ENCODE results near the gene FBXW4.

The FBXW4 gene

DNA sequence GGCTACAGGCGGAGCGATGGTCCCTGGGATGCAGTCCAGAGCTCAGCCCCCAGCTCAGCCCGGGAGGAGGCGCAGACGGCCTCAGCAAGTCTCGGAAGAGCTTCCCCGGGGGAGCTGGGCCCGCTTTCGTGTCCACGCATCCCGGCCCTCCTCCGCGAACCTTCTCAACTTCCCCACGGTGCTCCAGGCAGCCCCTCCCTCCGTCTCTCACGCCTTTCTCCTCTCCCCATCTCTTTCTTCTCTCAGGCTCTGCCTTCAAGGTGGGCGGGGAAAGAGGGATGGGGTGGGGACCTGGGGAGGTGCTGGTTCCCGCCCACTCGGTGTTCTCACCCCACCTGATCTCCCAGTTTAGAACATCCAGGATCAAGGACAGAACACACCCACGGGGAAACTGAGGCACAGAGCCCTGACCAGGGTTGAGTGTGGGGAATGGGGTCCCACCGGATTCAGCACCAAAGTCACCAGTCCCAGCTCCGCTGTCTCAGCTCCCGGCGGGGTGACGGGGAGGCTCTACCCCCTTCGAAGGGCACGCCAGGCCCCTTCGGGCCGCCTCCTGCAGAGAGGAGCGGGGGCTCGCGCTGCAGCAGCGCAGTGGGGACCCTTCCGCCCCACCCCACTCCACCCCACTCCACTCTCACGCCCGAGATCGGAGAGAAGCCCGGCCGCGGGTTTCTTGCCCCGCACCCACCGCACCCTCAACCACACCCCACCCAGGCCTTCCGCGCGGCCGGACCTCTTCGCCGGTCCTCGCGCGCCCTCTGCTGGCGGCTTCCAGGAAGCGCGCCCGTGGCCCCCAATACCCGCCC lies 125.1 kb downstream of the FBXW4 start:
- Histone ChIP-seq H3K36me3 (ENCODE audit: insufficient read depth, low read length) (no peaks in the 10 kb centered on the region), H3K9ac (ENCODE audit: insufficient read length) (peak overlapping the region; percentile 23), H3K9me3 (ENCODE audit: low read depth, low read length) (no peaks in the 10 kb centered on the region), H3K27ac (no peak overlapping the region), H3K4me3 (peak overlapping the region; percentile 76)
- no peak for DNase-seq (ENCODE audit: low read depth, low spot score)
- TF ChIP-seq EZH2 (IDR thresholded peaks at IDR 0.05) (no peak), FOXP2 (optimal IDR thresholded peaks at IDR 0.05; ENCODE audit: control extremely low read depth, extremely low read length, insufficient read depth) (no peak), POLR2AphosphoS5 (IDR thresholded peaks at IDR 0.05; ENCODE audit: borderline replicate concordance, low read depth, low read length) (no peak)

DNA sequence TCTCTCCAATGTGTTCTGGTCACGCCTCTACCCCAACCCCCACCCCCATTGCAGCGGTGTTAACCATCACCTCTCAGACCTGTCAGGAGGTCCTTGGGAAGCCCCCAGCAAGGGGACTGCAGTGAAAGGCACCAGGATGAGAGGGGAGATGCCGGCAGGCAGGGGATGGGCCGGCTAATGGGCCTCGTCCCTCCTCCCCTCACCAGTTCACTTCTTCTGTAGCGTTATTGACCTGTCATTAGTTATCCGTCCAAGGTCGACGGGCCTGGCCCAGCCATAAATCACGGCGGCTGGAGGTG lies 125.7 kb downstream of the FBXW4 start:
- TF ChIP-seq EZH2 (IDR thresholded peaks at IDR 0.05) (no peak), FOXP2 (optimal IDR thresholded peaks at IDR 0.05; ENCODE audit: control extremely low read depth, extremely low read length, insufficient read depth) (no peak)
- Histone ChIP-seq H3K27ac (no peak overlapping the region), H3K9me3 (ENCODE audit: low read depth, low read length) (no peaks in the 10 kb centered on the region), H3K36me3 (ENCODE audit: insufficient read depth, low read length) (no peaks in the 10 kb centered on the region), H3K4me3 (peak overlapping the region; percentile 76), H3K9ac (ENCODE audit: insufficient read length) (no peak overlapping the region)
- DNase-seq (ENCODE audit: low read depth, low spot score): no peak

DNA sequence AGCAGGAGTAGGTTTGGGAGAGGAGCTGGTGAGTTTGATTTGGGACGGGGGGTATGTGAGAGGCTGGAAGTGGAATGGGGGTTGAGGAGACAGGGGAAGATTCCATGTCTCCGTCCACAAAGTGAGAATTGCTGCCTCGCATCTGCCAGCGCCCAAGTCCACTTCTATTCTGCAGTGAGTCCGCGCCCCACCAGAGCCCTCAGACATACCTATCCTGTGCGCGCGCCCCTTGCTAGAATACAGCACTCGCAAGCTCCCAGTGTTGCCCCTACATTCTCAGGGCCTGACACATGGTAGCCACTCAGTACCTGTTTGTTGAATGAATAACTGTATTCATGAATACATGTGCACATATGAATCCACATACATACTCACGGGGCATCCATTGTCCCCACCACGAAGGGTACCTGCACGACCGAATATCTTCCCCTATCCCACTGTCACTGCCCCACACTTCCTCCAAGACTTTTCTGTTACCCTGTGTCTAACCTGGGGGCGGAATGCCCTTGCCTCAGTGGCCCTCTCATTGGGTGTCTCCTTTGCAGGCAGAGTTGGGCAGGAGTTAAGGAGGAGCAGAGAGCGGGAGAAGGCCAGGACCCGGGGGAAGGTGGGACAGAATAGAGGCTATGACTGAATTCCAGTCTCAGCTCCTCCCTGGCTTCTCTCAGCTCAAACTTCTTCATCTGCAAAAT lies 126.8 kb downstream of the FBXW4 start:
- Histone ChIP-seq H3K4me3 (no peak overlapping the region), H3K27ac (no peak overlapping the region), H3K9ac (ENCODE audit: insufficient read length) (no peak overlapping the region), H3K9me3 (ENCODE audit: low read depth, low read length) (no peaks in the 10 kb centered on the region), H3K36me3 (ENCODE audit: insufficient read depth, low read length) (no peaks in the 10 kb centered on the region)
- no peak for DNase-seq (ENCODE audit: low read depth, low spot score)
- TF ChIP-seq FOXP2 (optimal IDR thresholded peaks at IDR 0.05; ENCODE audit: control extremely low read depth, extremely low read length, insufficient read depth) (no peak), POLR2AphosphoS5 (IDR thresholded peaks at IDR 0.05; ENCODE audit: borderline replicate concordance, low read depth, low read length) (no peak), EZH2 (IDR thresholded peaks at IDR 0.05) (no peak)

DNA sequence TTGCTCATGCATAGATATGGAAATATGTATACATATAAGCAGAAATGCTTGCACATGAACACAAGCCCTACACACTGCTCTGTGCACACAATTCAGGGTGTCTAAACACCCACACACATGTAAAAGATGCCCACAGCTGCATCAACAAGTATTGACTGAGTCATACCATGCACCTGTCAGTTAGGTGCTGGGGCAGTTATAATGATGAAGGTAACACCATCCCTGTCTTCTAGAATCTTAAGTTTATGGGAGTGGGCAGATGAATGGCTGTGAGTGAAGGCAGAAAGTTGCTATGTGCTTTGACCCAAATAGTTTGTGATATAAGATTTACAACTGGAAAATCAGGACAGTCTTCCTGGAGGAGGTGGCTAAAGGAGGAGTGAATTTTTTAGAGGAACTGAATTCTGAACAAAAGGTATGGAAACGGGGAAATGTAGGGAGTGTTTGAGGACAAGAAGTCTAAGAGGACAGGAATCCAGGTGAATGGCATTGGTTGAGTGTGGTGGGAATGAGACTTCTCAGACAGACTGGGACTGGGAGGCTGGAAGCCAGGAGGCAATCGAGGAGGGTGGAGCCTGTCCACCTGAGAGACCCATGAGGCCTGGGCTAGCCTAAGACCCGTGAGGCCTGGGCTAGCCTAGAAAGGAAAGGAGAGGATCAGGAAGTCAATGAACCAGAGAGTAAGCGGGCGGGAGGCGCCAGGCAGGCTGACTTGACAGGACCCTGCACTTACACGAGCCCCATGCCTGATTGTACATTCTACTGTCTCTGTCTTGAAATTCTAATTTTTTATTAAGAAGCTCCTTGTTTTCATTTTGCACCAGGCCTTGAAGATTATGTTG lies 127.6 kb downstream of the FBXW4 start:
- Histone ChIP-seq H3K4me3 (no peak overlapping the region), H3K36me3 (ENCODE audit: insufficient read depth, low read length) (no peaks in the 10 kb centered on the region), H3K9ac (ENCODE audit: insufficient read length) (no peak overlapping the region), H3K9me3 (ENCODE audit: low read depth, low read length) (no peaks in the 10 kb centered on the region), H3K27ac (no peak overlapping the region)
- no peak for DNase-seq (ENCODE audit: low read depth, low spot score)
- TF ChIP-seq EZH2 (IDR thresholded peaks at IDR 0.05): no peak
- TF ChIP-seq FOXP2 (optimal IDR thresholded peaks at IDR 0.05; ENCODE audit: control extremely low read depth, extremely low read length, insufficient read depth): no peak
- no peak for TF ChIP-seq POLR2AphosphoS5 (IDR thresholded peaks at IDR 0.05; ENCODE audit: borderline replicate concordance, low read depth, low read length)

DNA sequence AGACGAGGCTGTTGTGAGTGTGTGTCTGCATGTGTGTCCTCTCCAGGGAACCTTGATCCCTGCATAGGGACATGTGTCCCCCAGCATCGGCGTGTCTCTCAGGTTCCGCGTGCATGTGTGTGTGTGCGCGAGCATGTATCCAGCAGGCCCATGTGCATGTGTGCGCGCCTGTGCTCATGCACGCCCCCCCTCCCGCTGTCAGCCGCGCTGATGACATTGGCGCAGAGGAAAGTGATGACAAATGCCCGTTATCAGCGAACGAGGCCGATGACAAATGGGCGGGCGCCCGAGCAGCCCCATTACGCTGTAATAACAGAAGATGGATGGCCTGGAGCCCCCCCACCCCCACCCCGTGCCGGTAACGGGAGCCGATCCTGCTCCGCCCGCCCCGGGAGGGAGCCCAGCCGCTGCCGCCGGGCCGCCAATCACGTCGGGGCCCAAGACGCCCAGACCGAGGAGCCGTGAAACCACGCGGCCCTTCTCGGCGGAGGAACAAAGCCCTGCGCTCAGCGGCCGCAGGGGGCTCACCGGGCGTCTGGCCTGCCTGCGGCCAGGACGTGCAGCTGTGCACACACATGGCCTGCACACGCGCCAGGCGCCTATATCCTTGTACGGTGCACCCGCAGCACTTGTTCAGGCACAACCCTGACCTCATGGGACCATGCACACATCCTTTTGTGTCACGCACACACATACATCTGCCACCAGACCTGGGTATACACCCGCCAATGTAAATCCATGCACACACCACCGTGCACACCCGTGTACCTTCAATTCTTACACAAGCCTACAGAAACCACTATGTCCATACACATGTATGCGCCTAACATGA lies 128.4 kb downstream of the FBXW4 start:
- DNase-seq (ENCODE audit: low read depth, low spot score): no peak
- no peak overlapping the region for H3K4me3 ChIP-seq
- TF ChIP-seq EZH2 (IDR thresholded peaks at IDR 0.05) (no peak), FOXP2 (optimal IDR thresholded peaks at IDR 0.05; ENCODE audit: control extremely low read depth, extremely low read length, insufficient read depth) (no peak), POLR2AphosphoS5 (IDR thresholded peaks at IDR 0.05; ENCODE audit: borderline replicate concordance, low read depth, low read length) (no peak)

DNA sequence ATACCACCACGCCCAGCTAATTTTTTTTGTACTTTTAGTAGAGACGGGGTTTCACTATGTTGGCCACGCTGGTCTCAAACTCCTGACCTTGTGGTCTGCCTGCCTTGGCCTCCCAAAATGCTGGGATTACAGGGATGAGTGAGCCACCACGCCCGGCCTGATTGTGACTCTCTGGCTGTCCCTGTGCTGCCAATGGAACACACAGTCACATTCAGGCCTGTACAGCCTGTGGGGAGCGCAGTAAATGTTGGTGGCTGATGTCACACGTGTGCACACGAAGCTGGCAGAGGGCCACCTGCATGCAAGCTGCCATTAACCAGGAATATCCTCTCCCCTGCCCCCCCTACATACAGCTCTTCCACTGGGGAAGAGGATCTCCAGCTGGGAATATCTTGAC lies 129.0 kb downstream of the FBXW4 start:
- H3K27ac ChIP-seq: no peak overlapping the region
- no peaks in the 10 kb centered on the region for H3K36me3 ChIP-seq (ENCODE audit: insufficient read depth, low read length)
- H3K9me3 ChIP-seq (ENCODE audit: low read depth, low read length): no peaks in the 10 kb centered on the region
- TF ChIP-seq EZH2 (IDR thresholded peaks at IDR 0.05): no peak
- TF ChIP-seq FOXP2 (optimal IDR thresholded peaks at IDR 0.05; ENCODE audit: control extremely low read depth, extremely low read length, insufficient read depth): no peak
- TF ChIP-seq POLR2AphosphoS5 (IDR thresholded peaks at IDR 0.05; ENCODE audit: borderline replicate concordance, low read depth, low read length): no peak
- no peak overlapping the region for H3K9ac ChIP-seq (ENCODE audit: insufficient read length)
- DNase-seq (ENCODE audit: low read depth, low spot score): no peak
- no peak overlapping the region for H3K4me3 ChIP-seq

More for the DNA sequence above, 128.4 kb downstream of the FBXW4 start:
- no peaks in the 10 kb centered on the region for H3K36me3 ChIP-seq (ENCODE audit: insufficient read depth, low read length)
- H3K9me3 ChIP-seq (ENCODE audit: low read depth, low read length): no peaks in the 10 kb centered on the region
- H3K27ac ChIP-seq: no peak overlapping the region
- H3K9ac ChIP-seq (ENCODE audit: insufficient read length): no peak overlapping the region

DNA sequence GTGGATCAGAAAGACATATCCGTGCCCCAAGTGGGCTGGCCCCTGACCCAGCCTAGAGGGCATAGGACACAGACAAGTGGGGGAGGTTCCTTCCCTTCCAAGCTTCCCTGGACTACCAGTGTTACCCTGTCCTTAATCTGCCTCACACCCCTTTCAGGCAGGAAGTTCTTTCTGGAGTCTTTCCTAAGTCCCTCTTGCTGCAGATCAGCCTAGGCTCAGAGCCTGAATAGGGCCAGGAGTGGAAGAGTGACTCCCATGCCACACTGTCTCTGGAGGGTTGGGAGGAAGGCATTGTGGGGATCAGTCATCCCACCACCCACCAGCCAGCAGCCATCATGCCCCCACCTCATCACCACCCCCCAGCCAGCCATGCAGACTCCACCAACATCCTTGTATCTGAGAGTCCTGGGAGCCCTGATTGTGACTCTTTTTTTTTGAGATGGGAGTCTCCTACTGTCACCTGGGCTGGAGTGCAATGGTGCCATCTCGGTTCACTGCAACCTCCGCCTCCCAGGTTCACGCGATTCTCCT lies 129.5 kb downstream of the FBXW4 start:
- no peak overlapping the region for H3K4me3 ChIP-seq
- H3K36me3 ChIP-seq (ENCODE audit: insufficient read depth, low read length): no peaks in the 10 kb centered on the region
- no peaks in the 10 kb centered on the region for H3K9me3 ChIP-seq (ENCODE audit: low read depth, low read length)
- no peak overlapping the region for H3K27ac ChIP-seq
- no peak for TF ChIP-seq POLR2AphosphoS5 (IDR thresholded peaks at IDR 0.05; ENCODE audit: borderline replicate concordance, low read depth, low read length)
- no peak for TF ChIP-seq EZH2 (IDR thresholded peaks at IDR 0.05)
- TF ChIP-seq FOXP2 (optimal IDR thresholded peaks at IDR 0.05; ENCODE audit: control extremely low read depth, extremely low read length, insufficient read depth): no peak
- no peak for DNase-seq (ENCODE audit: low read depth, low spot score)
- no peak overlapping the region for H3K9ac ChIP-seq (ENCODE audit: insufficient read length)
